WERI-Rb-1 (cell line): ENCODE measurements around the gene GPR37.
A peak's percentile ranks its signal among the peaks of the same experiment; 100 is the strongest.

Experiments
- DNase-seq: peaks from one replicate; pipeline ENCODE4 v3.0.0-alpha.2; 2020
- H3K27ac ChIP-seq: fragments of 250-450 bp; sonication (Bioruptor Pico); 2 replicates; pipeline ENCODE4 v1.5.1; 2020; ENCODE audit warnings: mild to moderate bottlenecking, moderate library complexity
- H3K27me3 ChIP-seq: fragments of 250-450 bp; sonication (Bioruptor Pico); 2 replicates; pipeline ENCODE4 v1.5.1; 2021; ENCODE audit warnings: mild to moderate bottlenecking, low read depth, moderate library complexity; ENCODE audit not compliant: insufficient read depth, severe bottlenecking
- H3K36me3 ChIP-seq: fragments of 250-450 bp; sonication (Bioruptor Pico); 2 replicates; pipeline ENCODE4 v1.5.1; 2020; ENCODE audit warnings: mild to moderate bottlenecking, moderate library complexity
- H3K4me3 ChIP-seq: 2 replicates; pipeline ENCODE4 v1.5.1; 2011; ENCODE audit warnings: low read depth, mild to moderate bottlenecking, control low read depth, low read length
- H3K9me3 ChIP-seq: fragments of 250-450 bp; sonication (Bioruptor Pico); 2 replicates; pipeline ENCODE4 v1.5.1; 2021; ENCODE audit warnings: mild to moderate bottlenecking, moderate library complexity; ENCODE audit not compliant: severe bottlenecking
- CTCF ChIP-seq: IDR thresholded peaks from 2 replicates; pipeline ENCODE4 v1.5.1; 2011; ENCODE audit warnings: low read depth, mild to moderate bottlenecking, control low read depth, inconsistent platforms, low read length

The GPR37 gene

GRCh38 chr7:124712017-124712416 lies 53.6 kb downstream of the GPR37 start:
- Histone ChIP-seq H3K27me3 (no peaks in the 10 kb centered on the region), H3K4me3 (no peak overlapping the region), H3K36me3 (no peaks in the 10 kb centered on the region), H3K9me3 (peaks cover 4% of the 10 kb centered on the region), H3K27ac (no peak overlapping the region)
- no peak for DNase-seq
- TF ChIP-seq CTCF = no peak

DNA sequence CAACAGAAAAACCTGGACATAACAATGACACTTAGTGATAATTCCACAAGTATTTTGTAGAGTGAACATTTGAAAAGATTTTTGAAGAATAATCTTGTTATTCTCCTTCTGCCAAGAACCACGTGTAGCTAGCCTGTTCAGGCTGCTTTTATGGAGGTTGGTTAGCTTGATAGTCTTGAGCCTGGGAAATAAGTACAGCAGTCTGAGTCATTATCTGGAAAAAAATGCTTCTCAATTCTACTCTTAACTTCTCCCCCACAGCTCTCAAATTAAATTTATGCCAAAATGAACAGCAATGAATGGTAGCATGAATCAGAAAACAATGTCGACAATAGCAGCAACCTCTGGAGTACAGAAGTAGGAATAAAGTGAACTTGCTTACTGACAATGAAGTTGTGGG lies 63.2 kb downstream of the GPR37 start:
- no peak for DNase-seq
- Histone ChIP-seq H3K27me3 (no peaks in the 10 kb centered on the region), H3K27ac (no peak overlapping the region), H3K36me3 (no peaks in the 10 kb centered on the region), H3K4me3 (no peak overlapping the region), H3K9me3 (peaks cover 3% of the 10 kb centered on the region)
- TF ChIP-seq CTCF = no peak

DNA sequence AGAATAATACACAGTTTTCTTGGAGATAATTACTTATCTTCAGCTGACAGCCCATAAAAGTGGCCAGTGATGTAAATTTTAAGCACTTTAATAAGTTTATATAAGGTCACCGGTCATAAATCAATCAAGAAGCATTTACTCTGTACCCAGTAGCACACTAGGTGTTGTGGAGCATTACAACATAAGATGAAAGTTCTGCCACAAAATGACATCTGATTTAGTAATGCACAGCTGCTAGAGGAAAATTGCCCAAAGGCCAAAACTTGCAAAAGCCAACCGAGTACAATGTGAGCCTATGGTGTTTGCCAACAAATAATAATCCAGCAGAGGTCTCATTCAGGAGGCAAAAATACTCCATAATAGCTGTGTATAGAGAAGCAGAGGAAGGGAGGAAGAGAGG lies 63.6 kb downstream of the GPR37 start:
- H3K4me3 ChIP-seq = no peak overlapping the region
- no peak for TF ChIP-seq CTCF
- no peaks in the 10 kb centered on the region for H3K36me3 ChIP-seq
- no peaks in the 10 kb centered on the region for H3K27me3 ChIP-seq
- peaks cover 3% of the 10 kb centered on the region for H3K9me3 ChIP-seq
- DNase-seq = no peak
- H3K27ac ChIP-seq = no peak overlapping the region

DNA sequence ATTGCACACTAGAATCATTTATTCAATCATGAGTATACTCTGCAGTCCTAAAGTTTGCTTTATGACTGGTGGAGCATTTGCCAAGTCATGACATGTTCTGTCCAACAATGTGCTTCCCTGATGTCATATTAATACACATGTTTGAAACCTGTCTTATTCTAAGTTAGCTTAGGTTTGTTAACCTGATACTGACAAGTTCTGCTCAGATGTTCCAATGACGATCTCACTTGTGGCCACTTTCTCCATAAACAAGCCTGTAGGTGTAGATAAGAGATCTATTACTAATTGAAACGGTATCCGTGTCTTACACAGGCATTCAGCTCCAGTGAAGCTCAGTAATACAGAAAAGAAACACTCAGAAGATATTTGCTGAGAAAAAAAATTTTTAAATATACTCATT lies 64.9 kb downstream of the GPR37 start:
- TF ChIP-seq CTCF = no peak
- no peaks in the 10 kb centered on the region for H3K36me3 ChIP-seq
- no peaks in the 10 kb centered on the region for H3K27me3 ChIP-seq
- H3K9me3 ChIP-seq = peaks cover 3% of the 10 kb centered on the region
- no peak for DNase-seq
- H3K4me3 ChIP-seq = no peak overlapping the region
- H3K27ac ChIP-seq = no peak overlapping the region

- H3K27ac ChIP-seq = no peak overlapping the region
- TF ChIP-seq CTCF = no peak
- H3K27me3 ChIP-seq = no peaks in the 10 kb centered on the region
- peaks cover 3% of the 10 kb centered on the region for H3K9me3 ChIP-seq
- no peaks in the 10 kb centered on the region for H3K36me3 ChIP-seq
- no peak overlapping the region for H3K4me3 ChIP-seq
- DNase-seq = peak; percentile 8
Observed at GRCh38 chr7:124698964-124699363, 66.6 kb downstream of the GPR37 start.

- Histone ChIP-seq H3K27ac (no peak overlapping the region), H3K27me3 (no peaks in the 10 kb centered on the region), H3K9me3 (peaks cover 3% of the 10 kb centered on the region), H3K4me3 (no peak overlapping the region), H3K36me3 (no peaks in the 10 kb centered on the region)
- DNase-seq = no peak
- TF ChIP-seq CTCF = no peak
Observed at GRCh38 chr7:124697746-124698145, 67.8 kb downstream of the GPR37 start.
